ENCODE results near the gene RPS6KB2. TPM values are rescaled to one million over a fixed set of nuclear protein-coding genes. Genes with fewer than 3 reads are reported as not detected.

The RPS6KB2 gene
- total and polyA plus RNA-seq, 2 of the 4 experiments (the other 2 are of a cell fraction) = 50.7 to 58.4 TPM

GRCh38 chr11:67432655-67433349, 4.5 kb downstream of the RPS6KB2 start:
- H3K9me1 ChIP-seq (ENCODE audit: insufficient read depth, low read length) = peaks cover 3% of the 10 kb centered on the region; the same call in 1 of the 2 replicates
- no peak overlapping the region for H3K23ac ChIP-seq (ENCODE audit: low read depth, low read length)
- no peaks in the 10 kb centered on the region for H3K9me3 ChIP-seq (ENCODE audit: control insufficient read depth, insufficient read depth, low read length)
- no peak overlapping the region for H3K14ac ChIP-seq (replicated peaks; ENCODE audit: low read depth, low read length)
- H4K20me1 ChIP-seq (ENCODE audit: insufficient read depth, low read length) = no peaks in the 10 kb centered on the region; the same call in 1 of the 2 replicates
- H2BK15ac ChIP-seq (ENCODE audit: low read depth, low read length) = no peak overlapping the region
- H3K27me3 ChIP-seq (ENCODE audit: control insufficient read depth, insufficient read depth, low read length) = no peaks in the 10 kb centered on the region
- ATAC-seq (ENCODE audit: low read depth) = no peak
- no peak overlapping the region for H2AFZ ChIP-seq (replicated peaks; ENCODE audit: low read length, poor library complexity)
- ChIA-PET POLR2A (ENCODE audit: unreplicated experiment) (no interaction called here), CTCF (no interaction called here)
- TF ChIP-seq RCOR1 (IDR thresholded peaks at IDR 0.05; ENCODE audit: insufficient replicate concordance, low read length) (no peak), USF2 (IDR thresholded peaks at IDR 0.05; ENCODE audit: low read depth, low read length) (no peak), RAD21 (IDR thresholded peaks at IDR 0.05; ENCODE audit: low read length) (no peak), CEBPB (IDR thresholded peaks at IDR 0.05; ENCODE audit: low read depth, low read length) (no peak), CTCF (conservative IDR thresholded peaks at IDR 0.05; ENCODE audit: low read depth, low read length) (no peak), FOS (IDR thresholded peaks at IDR 0.05; ENCODE audit: low read depth, low read length) (no peak), SMC3 (IDR thresholded peaks at IDR 0.05; ENCODE audit: low read depth, low read length) (no peak), MXI1 (IDR thresholded peaks at IDR 0.05; ENCODE audit: borderline replicate concordance, low read depth, low read length) (no peak)
- no peak for DNase-seq
- H2BK120ac ChIP-seq (ENCODE audit: low read depth, low read length) = no peak overlapping the region
- H3K4me3 ChIP-seq (ENCODE audit: insufficient read depth, low read depth, low read length) = no peak overlapping the region
- H4K91ac ChIP-seq (ENCODE audit: insufficient read depth, low read depth, low read length) = no peak overlapping the region
- H3K4me1 ChIP-seq (ENCODE audit: control insufficient read depth, insufficient read depth, low read length) = peaks cover 4% of the 10 kb centered on the region; the same call in 1 of the 2 replicates
- H3K9ac ChIP-seq (ENCODE audit: low read depth, low read length) = no peak overlapping the region
- peaks cover 11 to 25% of the 10 kb centered on the region in 2 experiments for H3K79me1 ChIP-seq (ENCODE audit: low read depth in 1 of 2, low read length in 2 of 2)
- no peak overlapping the region for H2AK5ac ChIP-seq (ENCODE audit: low read depth, low read length)
- no peak overlapping the region for H2BK20ac ChIP-seq (ENCODE audit: low read depth, low read length)
- no peak overlapping the region for H3K27ac ChIP-seq (ENCODE audit: insufficient read depth, low read length)
- in situ Hi-C loops (cut with MboI; ENCODE audit: low sequenced_read_pairs) = no loop called here
- BruUV-seq (replicated peaks) = no TSS peak
- no peak overlapping the region for H2AK9ac ChIP-seq (replicated peaks; ENCODE audit: low read depth, low read length, poor library complexity)
- H3K4me2 ChIP-seq (ENCODE audit: low read depth, low read length) = no peak overlapping the region
- peaks cover 36% of the 10 kb centered on the region for H3K36me3 ChIP-seq (ENCODE audit: control insufficient read depth, insufficient read depth, low read length)
- H3K56ac ChIP-seq (ENCODE audit: extremely low read depth, insufficient read depth, low read length) = no peak overlapping the region
- H4K5ac ChIP-seq (ENCODE audit: low read depth, low read length) = no peak overlapping the region
- intact Hi-C loops (cut with micrococcal nuclease) = no loop called here
- 95% methylated on average over 4 of the region's 22 CpGs; no CpG with 5 or more reads in 1 of the 2 experiments for WGBS, 2 experiments (ENCODE audit: extremely low coverage in 2 of 2, insufficient read length in 1 of 2)
- H4K8ac ChIP-seq (ENCODE audit: low read depth in 2 of 2, low read length in 2 of 2) = no peak overlapping the region
- no peak overlapping the region for H2BK5ac ChIP-seq (ENCODE audit: low read depth, low read length, poor library complexity, severe bottlenecking)
- no peak overlapping the region for H3K4ac ChIP-seq (ENCODE audit: low read depth, low read length)
- H3K18ac ChIP-seq (ENCODE audit: low read depth, low read length) = no peak overlapping the region
- dilution Hi-C loops (cut with HindIII; ENCODE audit: low sequenced_read_pairs, unreplicated experiment) = no loop called here
